PFSK-1 (cell line): ENCODE measurements around the gene BRK1.
A peak's percentile ranks its signal among the peaks of the same experiment; 100 is the strongest.

Experiments
- FOXP2 ChIP-seq: optimal IDR thresholded peaks from 2 replicates; pipeline ENCODE3; 2011; ENCODE audit warnings: borderline replicate concordance, control low read depth, inconsistent platforms; ENCODE audit not compliant: insufficient read depth; ENCODE audit errors: extremely low read length, extremely low read depth
- POLR2AphosphoS5 ChIP-seq: IDR thresholded peaks from 2 replicates; pipeline ENCODE4 v1.6.1; 2012; ENCODE audit warnings: low read depth, mild to moderate bottlenecking, control low read depth, low read length, moderate library complexity
- REST ChIP-seq, 2 experiments: IDR thresholded peaks; 2 replicates each; pipeline versions ENCODE4 v1.6.1 to v1.8.0; 2011 to 2012; ENCODE audit warnings: low read depth in 2 of 2, low read length in 2 of 2, control low read depth in 1 of 2, inconsistent platforms in 1 of 2, mild to moderate bottlenecking in 1 of 2, moderate library complexity in 1 of 2; ENCODE audit not compliant: insufficient read depth in 1 of 2
- SIN3A ChIP-seq: IDR thresholded peaks from 2 replicates; pipeline ENCODE4 v1.6.1; 2012; ENCODE audit warnings: mild to moderate bottlenecking, low read length, moderate library complexity, borderline replicate concordance; ENCODE audit not compliant: insufficient read depth
- TAF1 ChIP-seq: IDR thresholded peaks from 2 replicates; pipeline ENCODE4 v1.6.1; 2012; ENCODE audit warnings: low read length, control low read depth, borderline replicate concordance; ENCODE audit not compliant: insufficient read depth

BRK1 gene

GRCh38 chr3:10116138-10116460 lies 624 bp downstream of the BRK1 start:
- TF ChIP-seq TAF1 = peak; percentile 46; the same call in 1 of the 2 replicates
- no peak for TF ChIP-seq POLR2AphosphoS5

- no peak for TF ChIP-seq TAF1
- no peak for TF ChIP-seq REST (IDR thresholded peaks at IDR 0.05; ENCODE audit: insufficient read depth in 1 of 2, low read depth in 2 of 2, low read length in 2 of 2)
- TF ChIP-seq FOXP2 = no peak
- TF ChIP-seq POLR2AphosphoS5 = no peak
- no peak for TF ChIP-seq SIN3A
Measured at GRCh38 chr3:10116928-10117327, 1.5 kb downstream of the BRK1 start.

GRCh38 chr3:10119376-10119775 lies 3.9 kb downstream of the BRK1 start:
- TF ChIP-seq FOXP2 = no peak

- TF ChIP-seq FOXP2 = no peak
- TF ChIP-seq SIN3A = no peak
- no peak for TF ChIP-seq REST (IDR thresholded peaks at IDR 0.05; ENCODE audit: insufficient read depth in 1 of 2, low read depth in 2 of 2, low read length in 2 of 2)
- no peak for TF ChIP-seq TAF1
- no peak for TF ChIP-seq POLR2AphosphoS5
Measured at GRCh38 chr3:10121064-10121463, 5.6 kb downstream of the BRK1 start.

- TF ChIP-seq FOXP2 (no peak), REST (IDR thresholded peaks at IDR 0.05; ENCODE audit: insufficient read depth in 1 of 2, low read depth in 2 of 2, low read length in 2 of 2) (no peak), POLR2AphosphoS5 (no peak), SIN3A (no peak), TAF1 (no peak)
Measured at GRCh38 chr3:10122724-10123123, 7.2 kb downstream of the BRK1 start.

- TF ChIP-seq SIN3A (no peak), POLR2AphosphoS5 (no peak), REST (IDR thresholded peaks at IDR 0.05; ENCODE audit: insufficient read depth in 1 of 2, low read depth in 2 of 2, low read length in 2 of 2) (peak in 1 of 2 experiments; percentile 72; a peak in 2 of 4 replicates), TAF1 (no peak), FOXP2 (no peak)
Measured at GRCh38 chr3:10136426-10137005, 21.0 kb downstream of the BRK1 start.
